ENCODE results near the gene MIP.
A peak's percentile ranks its signal among the peaks of the same experiment; 100 is the strongest.

Gene MIP

GRCh38 chr12:56474389-56474788, 19.9 kb upstream of the MIP start:
- no peak for TF ChIP-seq ZFX (IDR thresholded peaks at IDR 0.05)
- no peak for TF ChIP-seq CTCF (conservative IDR thresholded peaks at IDR 0.05)
- H3K27ac ChIP-seq: no peak overlapping the region

- H3K27ac ChIP-seq: peak overlapping the region; percentile 89
- TF ChIP-seq ZFX (IDR thresholded peaks at IDR 0.05) (no peak), CTCF (conservative IDR thresholded peaks at IDR 0.05) (no peak)
Measured at GRCh38 chr12:56469007-56469930, 14.8 kb upstream of the MIP start.

- peak within 1 kb of the TSS; percentile 89 for H3K27ac ChIP-seq
- TF ChIP-seq CTCF (conservative IDR thresholded peaks at IDR 0.05) (peak; percentile 58), ZFX (IDR thresholded peaks at IDR 0.05) (no peak)
Measured at GRCh38 chr12:56468216-56469006, 14.0 kb upstream of the MIP start, which contains the start of gene SPRYD4. SPRYD4 (plus strand) TSS chr12:56468578; CDS start chr12:56468592, 14 bp downstream.

GRCh38 chr12:56462565-56462964, 8.1 kb upstream of the MIP start:
- TF ChIP-seq CTCF (conservative IDR thresholded peaks at IDR 0.05) (no peak), ZFX (IDR thresholded peaks at IDR 0.05) (no peak)
- H3K27ac ChIP-seq: no peak overlapping the region

- no peak overlapping the region for H3K27ac ChIP-seq
- no peak for TF ChIP-seq ZFX (IDR thresholded peaks at IDR 0.05)
Measured at GRCh38 chr12:56461235-56462159, 7.0 kb upstream of the MIP start.

GRCh38 chr12:56457817-56458216, 3.4 kb upstream of the MIP start:
- H3K27ac ChIP-seq: no peak overlapping the region
- TF ChIP-seq ZFX (IDR thresholded peaks at IDR 0.05) (no peak), CTCF (conservative IDR thresholded peaks at IDR 0.05) (no peak)

GRCh38 chr12:56451147-56451546, 3.3 kb downstream of the MIP start:
- no peak for TF ChIP-seq ZFX (IDR thresholded peaks at IDR 0.05)
- H3K27ac ChIP-seq: no peak overlapping the region
